GM12878 (cell line): ENCODE results near the gene SLC25A36. TPM values are rescaled to one million over a fixed set of nuclear protein-coding genes. Genes with fewer than 3 reads are reported as not detected.

Experiments
- ATAC-seq: fragments of 200-7000 bp; cut with Tn5 transposase; 3 replicates; pipeline ENCODE4 v1.9.1; 2020; ENCODE audit warnings: mild to moderate bottlenecking, moderate library complexity
- BruUV-seq: library from RNA; stranded (reverse); fragments of 400-500 nt; replicated peaks from 2 replicates; lab custom pipeline; 2021; lab: Mats Ljungman, UMichigan
- CTCF ChIA-PET: fragments of 300-600 bp; sonication (Branson Sonifier 250); formaldehyde crosslinking; extraction: SDS; loops from one replicate; lab custom pipeline; 2021; ENCODE audit warnings: inconsistent platforms; lab: Yijun Ruan, JAX
- POLR2A ChIA-PET: fragments of 350-600 bp; formaldehyde crosslinking; extraction: SDS; loops from one replicate; lab custom pipeline; 2021; ENCODE audit warnings: inconsistent platforms; lab: Charles Lee
- RAD21 ChIA-PET: fragments of 300-600 bp; sonication (Branson Sonifier 250); formaldehyde crosslinking; loops from one replicate; lab custom pipeline; 2023; ENCODE audit warnings: antibody characterized with exemption; ENCODE audit not compliant: unreplicated experiment; lab: Charles Lee
- SMC1A ChIA-PET: fragments of 300-600 bp; sonication (Branson Sonifier 250); formaldehyde crosslinking; loops from one replicate; lab custom pipeline; 2023; ENCODE audit not compliant: unreplicated experiment, uncharacterized antibody; lab: Charles Lee
- DNase-seq: peaks from one replicate; pipeline ENCODE4 v3.0.0-alpha.2; 2011; ENCODE audit warnings: low read depth, low spot score
- FAIRE-seq: peaks from 3 replicates; lab custom pipeline; 2011; peaks lifted over from hg19 to GRCh38; lab: Jason Lieb, UNC
- H2AFZ ChIP-seq: 2 replicates; pipeline ENCODE4 v1.6.0; 2011; ENCODE audit warnings: low read depth, low read length, control low read depth; ENCODE audit not compliant: control insufficient read depth
- H3K27ac ChIP-seq: 2 replicates; pipeline ENCODE4 v1.5.1; 2011; ENCODE audit warnings: control low read depth; ENCODE audit not compliant: control insufficient read depth, insufficient read depth
- H3K27me3 ChIP-seq, 2 experiments: replicated peaks in 1 of 2; 2 replicates each; pipeline versions ENCODE4 v1.6.0 to v1.6.1; 2011; ENCODE audit warnings: low read length in 1 of 2; ENCODE audit not compliant: control insufficient read depth in 2 of 2, insufficient read depth in 2 of 2
- H3K36me3 ChIP-seq, 2 experiments: 2 replicates each; pipeline ENCODE4 v1.5.1; 2011; ENCODE audit warnings: low read length in 1 of 2; ENCODE audit not compliant: control insufficient read depth in 2 of 2, insufficient read depth in 2 of 2
- H3K4me1 ChIP-seq: 2 replicates; pipeline ENCODE4 v1.6.1; 2011; ENCODE audit warnings: mild to moderate bottlenecking, low read length, moderate library complexity, mixed read lengths; ENCODE audit not compliant: control insufficient read depth, insufficient read depth
- H3K4me2 ChIP-seq: 2 replicates; pipeline ENCODE4 v1.6.0; 2011; ENCODE audit warnings: control low read depth; ENCODE audit not compliant: control insufficient read depth, insufficient read depth
- H3K4me3 ChIP-seq: fragments of 200-600 bp; sonication (generic); 2 replicates; pipeline ENCODE4 v1.5.1; 2016
- H3K79me2 ChIP-seq: 2 replicates; pipeline ENCODE4 v1.6.0; 2011; ENCODE audit warnings: low read length; ENCODE audit not compliant: control insufficient read depth, insufficient read depth
- H3K9ac ChIP-seq: 2 replicates; pipeline ENCODE4 v1.8.0; 2011; ENCODE audit warnings: low read length, control low read depth, mixed read lengths; ENCODE audit not compliant: control insufficient read depth, insufficient read depth
- H3K9me3 ChIP-seq: replicated peaks from 3 replicates; pipeline ENCODE4 v1.5.1; 2011; ENCODE audit warnings: mild to moderate bottlenecking, low read length; ENCODE audit not compliant: control insufficient read depth, insufficient read depth
- H4K20me1 ChIP-seq: 2 replicates; pipeline ENCODE4 v1.6.0; 2011; ENCODE audit not compliant: control insufficient read depth, insufficient read depth
- BCL11A ChIP-seq: IDR thresholded peaks from 2 replicates; pipeline ENCODE4 v1.6.1; 2011; ENCODE audit warnings: low read depth, low read length
- ESRRA ChIP-seq: IDR thresholded peaks from 2 replicates; pipeline ENCODE4 v1.6.1; 2012; ENCODE audit warnings: mild to moderate bottlenecking, low read length, improper control_type of control experiment
- GATAD2B ChIP-seq: fragments of 450-650 bp; conservative IDR thresholded peaks from 2 replicates; pipeline ENCODE4 v1.6.1; 2017; ENCODE audit warnings: low read depth, mild to moderate bottlenecking, moderate library complexity
- HDAC6 ChIP-seq: fragments of 200-600 bp; sonication (generic); IDR thresholded peaks from one replicate; pipeline ENCODE4 v1.8.0; 2017; ENCODE audit warnings: antibody characterized with exemption; ENCODE audit not compliant: unreplicated experiment
- NKRF ChIP-seq: fragments of 450-650 bp; conservative IDR thresholded peaks from 2 replicates; pipeline ENCODE4 v1.6.1; 2017; ENCODE audit warnings: mild to moderate bottlenecking, moderate library complexity
- POLR2AphosphoS2 ChIP-seq: IDR thresholded peaks from 2 replicates; pipeline ENCODE4 v1.6.1; 2011; ENCODE audit warnings: low read depth, mild to moderate bottlenecking, low read length, improper control_type of control experiment, moderate library complexity
- RUNX3 ChIP-seq: IDR thresholded peaks from 2 replicates; pipeline ENCODE4 v1.6.1; 2012; ENCODE audit warnings: low read length, inconsistent platforms
- SMAD5 ChIP-seq: IDR thresholded peaks from 2 replicates; pipeline ENCODE4 v1.6.1; 2016; ENCODE audit warnings: antibody characterized with exemption, low read depth
- SMARCA5 ChIP-seq: fragments of 450-650 bp; IDR thresholded peaks from 2 replicates; pipeline ENCODE4 v1.6.1; 2017; ENCODE audit warnings: mild to moderate bottlenecking
- SMC3 ChIP-seq: IDR thresholded peaks from 2 replicates; pipeline ENCODE4 v1.6.1; 2011; ENCODE audit warnings: low read length, improper control_type of control experiment, borderline replicate concordance
- WRNIP1 ChIP-seq: IDR thresholded peaks from 2 replicates; pipeline ENCODE4 v1.6.1; 2011; ENCODE audit warnings: low read depth, low read length, improper control_type of control experiment, borderline replicate concordance
- ZBTB4 ChIP-seq: fragments of 450-650 bp; formaldehyde crosslinking; IDR thresholded peaks from 2 replicates; pipeline ENCODE4 v1.4.0; 2022; ENCODE audit warnings: mild to moderate bottlenecking, moderate library complexity
- ZNF24 ChIP-seq: fragments of 450-650 bp; IDR thresholded peaks from 2 replicates; pipeline ENCODE4 v1.6.1; 2017; ENCODE audit warnings: antibody characterized with exemption, mild to moderate bottlenecking
- in situ Hi-C: fragments of 300-500 bp; cut with MboI; formaldehyde crosslinking; loops from 9 replicates; pipeline ENCODE4 v1.14.3; 2018; ENCODE audit warnings: mixed read lengths
- intact Hi-C: fragments of 100-400 bp; cut with micrococcal nuclease; formaldehyde crosslinking; loops from one replicate; pipeline ENCODE4 v1.14.2; 2022; ENCODE audit not compliant: unreplicated experiment
- polyA plus RNA-seq, 11 experiments: library from polyadenylated mRNA; depleted of rRNA in 4 of 11; unstranded in 6 of 11; stranded (reverse) in 5 of 11; fragments of >200 nt; fragmentation: Nextera tagmentation in 4 of 11; fragmentation: Illumina TruSeq in 1 of 11; extraction: Ambion mirVana in 4 of 11; extraction: Trizol in 1 of 11; gene quantifications; 1 replicate in 1 of 11; 2 replicates in 10 of 11; pipeline versions ENCODE4 v1.2.1 to v1.2.3, GENCODE V29; 2011 to 2016; ENCODE audit warnings: inconsistent platforms in 2 of 11, missing spikeins in 2 of 11, low read depth in 1 of 11
- total RNA-seq, 4 experiments: library from RNA; depleted of rRNA in 3 of 4; stranded (reverse); fragments of >200 nt in 3 of 4; fragmentation: Illumina TruSeq in 1 of 4; extraction: Trizol in 1 of 4; gene quantifications; 2 replicates each; pipeline versions ENCODE4 v1.2.1 to v1.2.3, GENCODE V29; 2013 to 2021

The SLC25A36 gene
- total and polyA plus RNA-seq, 10 of the 15 experiments (the other 5 are each of a cell fraction or from before 2014, with no cell fraction given) = 13.0 to 183 (median 47.7) TPM

DNA sequence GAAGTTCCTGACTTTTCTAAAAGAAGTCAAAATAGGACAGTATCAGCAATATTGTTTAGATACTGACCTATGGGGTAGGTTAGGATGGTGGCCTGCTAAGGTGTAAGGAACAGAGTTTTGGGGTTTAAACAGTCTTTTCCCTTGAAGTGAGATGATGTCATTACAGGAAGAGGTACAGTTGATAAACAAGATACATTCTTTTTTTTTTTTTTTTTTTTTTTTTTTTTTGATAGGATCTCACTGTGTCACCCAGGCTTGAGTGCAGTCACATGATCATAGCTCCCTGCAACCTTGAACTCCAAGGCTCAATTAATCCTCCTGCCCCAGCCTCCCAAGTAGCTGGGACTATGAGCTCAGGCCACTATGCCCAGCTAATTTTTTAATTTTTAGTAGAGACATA lies 33.3 kb downstream of the SLC25A36 start:
- no peak overlapping the region for H3K4me3 ChIP-seq
- POLR2A ChIA-PET = interaction anchor here (0.7 kb wide), 1 partner anchor 21 kb away, joined by 3 read pairs; no protein-coding TSS in a partner anchor
- no peak overlapping the region for H3K9ac ChIP-seq
- no TSS peak for BruUV-seq
- no peaks in the 10 kb centered on the region for H3K4me1 ChIP-seq
- H3K27ac ChIP-seq = no peak overlapping the region
- no peak for FAIRE-seq
- H2AFZ ChIP-seq = no peak overlapping the region
- DNase-seq = no peak
- H3K9me3 ChIP-seq = no peaks in the 10 kb centered on the region
- H3K27me3 ChIP-seq = no peaks in the 10 kb centered on the region
- CTCF ChIA-PET = interaction anchor here (0.9 to 5.3 kb wide), 10 partner anchors 24 to 218 kb away, joined by 3 to 30 read pairs (median 4); no protein-coding TSS in a partner anchor
- no peaks in the 10 kb centered on the region for H4K20me1 ChIP-seq
- H3K4me2 ChIP-seq = no peak overlapping the region
- H3K36me3 ChIP-seq = peaks cover 0 to 24% of the 10 kb centered on the region in 2 experiments; a peak in 3 of 4 replicates
- intact Hi-C loops (loop anchor here (5.0 kb wide), 1 partner anchor 78 kb away; no protein-coding TSS in a partner anchor), in situ Hi-C loops (no loop called here)
- RAD21 ChIA-PET = no interaction called here
- no peak for ATAC-seq
- TF ChIP-seq WRNIP1 (no peak), BCL11A (no peak), ZNF24 (no peak), POLR2AphosphoS2 (no peak), NKRF (no peak), GATAD2B (no peak), RUNX3 (no peak), SMAD5 (no peak), HDAC6 (no peak), ESRRA (no peak), SMARCA5 (no peak), SMC3 (no peak), ZBTB4 (CRISPR knock-in tag) (no peak)
- SMC1A ChIA-PET = interaction anchor here (1.3 to 2.6 kb wide), 3 partner anchors 7 to 131 kb away, joined by 3 to 12 read pairs (median 3); no protein-coding TSS in a partner anchor
- H3K79me2 ChIP-seq = no peaks in the 10 kb centered on the region
